HepG2 (cell line): ENCODE data around the gene NOX3. TPM values are rescaled to one million over a fixed set of nuclear protein-coding genes. Genes with fewer than 3 reads are reported as not detected.
A peak's percentile ranks its signal among the peaks of the same experiment; 100 is the strongest.

Source experiments
- BORCS8-MEF2B ChIP-seq: sonication (generic); formaldehyde crosslinking; IDR thresholded peaks from 2 replicates; pipeline ENCODE4 v1.8.0; 2022; ENCODE audit warnings: mild to moderate bottlenecking, missing genetic modification reagents
- CC2D1A ChIP-seq: sonication (generic); formaldehyde crosslinking; IDR thresholded peaks from 2 replicates; pipeline ENCODE4 v1.8.1; 2023; ENCODE audit warnings: mild to moderate bottlenecking, missing genetic modification reagents
- CREB3 ChIP-seq: sonication (generic); formaldehyde crosslinking; IDR thresholded peaks from 2 replicates; pipeline ENCODE4 v1.5.0; 2020; ENCODE audit warnings: missing genetic modification reagents
- DBP ChIP-seq: sonication (generic); formaldehyde crosslinking; IDR thresholded peaks from 2 replicates; pipeline ENCODE4 v1.4.0; 2020; ENCODE audit warnings: missing genetic modification reagents; ENCODE audit errors: not compliant biosample characterization
- DZIP1 ChIP-seq: sonication (generic); formaldehyde crosslinking; IDR thresholded peaks from 2 replicates; pipeline ENCODE4 v1.5.0; 2020; ENCODE audit warnings: mild to moderate bottlenecking, missing genetic modification reagents
- FOXC1 ChIP-seq: sonication (generic); formaldehyde crosslinking; IDR thresholded peaks from 2 replicates; pipeline ENCODE4 v1.8.0; 2022; ENCODE audit warnings: mild to moderate bottlenecking, missing genetic modification reagents, borderline replicate concordance
- HOXA5 ChIP-seq: sonication (generic); formaldehyde crosslinking; IDR thresholded peaks from 2 replicates; pipeline ENCODE4 v1.4.0; 2020; ENCODE audit warnings: missing genetic modification reagents
- KMT2B ChIP-seq: IDR thresholded peaks from 2 replicates; pipeline ENCODE4 v1.6.1; 2016; ENCODE audit warnings: missing genetic modification reagents, missing compliant biosample characterization
- MXD3 ChIP-seq: IDR thresholded peaks from 2 replicates; pipeline ENCODE4 v1.6.1; 2016; ENCODE audit warnings: mild to moderate bottlenecking, missing biosample characterization, missing genetic modification reagents
- RXRA ChIP-seq: sonication (generic); formaldehyde crosslinking; IDR thresholded peaks from 2 replicates; pipeline ENCODE4 v1.5.1; 2020; ENCODE audit warnings: missing genetic modification reagents
- SKI ChIP-seq: fragments of 450-650 bp; IDR thresholded peaks from one replicate; pipeline ENCODE4 v1.6.1; 2018; ENCODE audit warnings: mild to moderate bottlenecking; ENCODE audit not compliant: partially characterized antibody
- STAT6 ChIP-seq: sonication (generic); formaldehyde crosslinking; IDR thresholded peaks from 2 replicates; pipeline ENCODE4 v1.4.0; 2020; ENCODE audit warnings: missing genetic modification reagents, mild to moderate bottlenecking, borderline replicate concordance
- ZC3H13 ChIP-seq: sonication (generic); formaldehyde crosslinking; IDR thresholded peaks from 2 replicates; pipeline ENCODE4 v1.8.1; 2023; ENCODE audit warnings: mild to moderate bottlenecking, missing genetic modification reagents, moderate library complexity
- ZMYM4 ChIP-seq: sonication (generic); formaldehyde crosslinking; IDR thresholded peaks from 2 replicates; pipeline ENCODE4 v1.8.1; 2023; ENCODE audit warnings: mild to moderate bottlenecking, missing genetic modification reagents
- ZNF121 ChIP-seq: sonication (generic); formaldehyde crosslinking; IDR thresholded peaks from 2 replicates; pipeline ENCODE4 v1.5.0; 2020; ENCODE audit warnings: mild to moderate bottlenecking, missing genetic modification reagents
- ZNF331 ChIP-seq: sonication (generic); formaldehyde crosslinking; IDR thresholded peaks from 2 replicates; pipeline ENCODE4 v1.4.0; 2020; ENCODE audit warnings: missing genetic modification reagents
- ZNF598 ChIP-seq: sonication (generic); formaldehyde crosslinking; IDR thresholded peaks from 2 replicates; pipeline ENCODE4 v1.5.1; 2020; ENCODE audit warnings: mild to moderate bottlenecking, missing genetic modification reagents, borderline replicate concordance
- ZNF737 ChIP-seq: sonication (generic); formaldehyde crosslinking; IDR thresholded peaks from 2 replicates; pipeline ENCODE4 v1.5.0; 2020; ENCODE audit warnings: missing genetic modification reagents, mild to moderate bottlenecking, borderline replicate concordance
- ZNF766 ChIP-seq: sonication (generic); formaldehyde crosslinking; IDR thresholded peaks from 2 replicates; pipeline ENCODE4 v1.5.0; 2020; ENCODE audit warnings: missing genetic modification reagents, borderline replicate concordance
- ZSCAN5A ChIP-seq: sonication (generic); formaldehyde crosslinking; IDR thresholded peaks from 2 replicates; pipeline ENCODE4 v1.8.0; 2022; ENCODE audit warnings: mild to moderate bottlenecking, missing genetic modification reagents, borderline replicate concordance
- polyA plus RNA-seq, 8 experiments: library from polyadenylated mRNA; depleted of rRNA in 3 of 8; stranded (reverse) in 7 of 8; unstranded in 1 of 8; fragments of >200 nt; fragmentation: Illumina TruSeq in 4 of 8; extraction: Trizol in 4 of 8; gene quantifications; 2 replicates each; pipeline versions ENCODE4 v1.2.1 to v1.2.3, GENCODE V29; 2011 to 2016; ENCODE audit warnings: low read depth in 4 of 8, missing spikeins in 1 of 8, mixed read lengths in 1 of 8; ENCODE audit not compliant: insufficient read depth in 1 of 8
- total RNA-seq, 5 experiments: library from RNA; depleted of rRNA; stranded (reverse); fragments of >200 nt; fragmentation: Illumina TruSeq; extraction: Trizol; gene quantifications; 2 replicates each; pipeline ENCODE4 v1.2.3, GENCODE V29; 2016; ENCODE audit warnings: low read depth in 1 of 5

The NOX3 gene
- total and polyA plus RNA-seq, 2 of the 13 experiments (the other 11 are each of a cell fraction or from before 2014, with no cell fraction given), result 0.09 to 0.18 TPM

- TF ChIP-seq ZSCAN5A (CRISPR knock-in tag), result peak; percentile 85; the same call in 1 of the 2 replicates
- TF ChIP-seq ZMYM4, result peak; percentile 94
- TF ChIP-seq BORCS8-MEF2B (CRISPR knock-in tag), result no peak
- no peak for TF ChIP-seq MXD3 (CRISPR knock-in tag)
- TF ChIP-seq ZC3H13 (CRISPR knock-in tag), result no peak
- peak; percentile 86; the same call in 1 of the 2 replicates for TF ChIP-seq RXRA
- no peak for TF ChIP-seq DBP
- no peak for TF ChIP-seq FOXC1 (CRISPR knock-in tag)
- TF ChIP-seq ZNF598 (CRISPR knock-in tag), result no peak
- TF ChIP-seq STAT6 (CRISPR knock-in tag), result no peak
- no peak for TF ChIP-seq ZNF121
- TF ChIP-seq KMT2B, result peak; percentile 80
- no peak; the same call in 1 of the 2 replicates for TF ChIP-seq CC2D1A (CRISPR knock-in tag)
- TF ChIP-seq SKI, result no peak
- no peak for TF ChIP-seq ZNF766 (CRISPR knock-in tag)
- TF ChIP-seq DZIP1, result no peak
- TF ChIP-seq ZNF737 (CRISPR knock-in tag), result no peak
- TF ChIP-seq CREB3 (CRISPR knock-in tag), result no peak
- peak; percentile 95 for TF ChIP-seq ZNF331 (CRISPR knock-in tag)
- peak; percentile 88 for TF ChIP-seq HOXA5 (CRISPR knock-in tag)
These were observed 11.3 kb downstream of the NOX3 start (continued) for GRCh38 chr6:155444120-155444917.
